ENCODE data around the gene AKIP1.

DNA sequence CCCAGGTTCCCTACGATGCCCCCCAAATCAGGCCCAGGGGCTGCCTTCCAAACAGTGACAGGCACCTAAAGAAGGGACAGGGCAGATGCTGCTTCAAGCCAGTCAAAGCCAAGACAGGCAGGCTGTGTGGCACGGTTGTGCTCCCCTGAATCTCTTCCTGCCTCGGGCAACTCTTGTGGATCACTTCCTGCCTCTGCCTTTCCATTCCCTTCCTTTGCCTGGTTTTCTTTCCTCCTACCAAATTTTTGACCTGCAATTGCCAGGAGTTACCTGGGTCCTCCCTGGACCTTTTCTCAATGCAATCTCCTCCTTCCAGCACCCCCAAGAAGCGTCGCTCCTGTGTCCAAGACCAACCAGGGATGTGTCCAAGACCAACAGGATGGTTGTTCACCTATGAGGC is 16.2 kb downstream of the AKIP1 start:
- TF ChIP-seq, protein P1, sequence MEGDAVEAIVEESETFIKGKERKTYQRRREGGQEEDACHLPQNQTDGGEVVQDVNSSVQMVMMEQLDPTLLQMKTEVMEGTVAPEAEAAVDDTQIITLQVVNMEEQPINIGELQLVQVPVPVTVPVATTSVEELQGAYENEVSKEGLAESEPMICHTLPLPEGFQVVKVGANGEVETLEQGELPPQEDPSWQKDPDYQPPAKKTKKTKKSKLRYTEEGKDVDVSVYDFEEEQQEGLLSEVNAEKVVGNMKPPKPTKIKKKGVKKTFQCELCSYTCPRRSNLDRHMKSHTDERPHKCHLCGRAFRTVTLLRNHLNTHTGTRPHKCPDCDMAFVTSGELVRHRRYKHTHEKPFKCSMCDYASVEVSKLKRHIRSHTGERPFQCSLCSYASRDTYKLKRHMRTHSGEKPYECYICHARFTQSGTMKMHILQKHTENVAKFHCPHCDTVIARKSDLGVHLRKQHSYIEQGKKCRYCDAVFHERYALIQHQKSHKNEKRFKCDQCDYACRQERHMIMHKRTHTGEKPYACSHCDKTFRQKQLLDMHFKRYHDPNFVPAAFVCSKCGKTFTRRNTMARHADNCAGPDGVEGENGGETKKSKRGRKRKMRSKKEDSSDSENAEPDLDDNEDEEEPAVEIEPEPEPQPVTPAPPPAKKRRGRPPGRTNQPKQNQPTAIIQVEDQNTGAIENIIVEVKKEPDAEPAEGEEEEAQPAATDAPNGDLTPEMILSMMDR (IDR thresholded peaks at IDR 0.05; ENCODE audit: low read length): no peak
- TF ChIP-seq EZH2 (optimal IDR thresholded peaks at IDR 0.05; ENCODE audit: low read depth, low read length): no peak

All from MM.1S (cell line).